Ishikawa (cell line): Measurements from ENCODE around the gene RRP36.

ENCODE experiments used
- CEBPB ChIP-seq: IDR thresholded peaks from 2 replicates; pipeline ENCODE4 v1.6.1; 2012
- FOXM1 ChIP-seq: IDR thresholded peaks from 2 replicates; pipeline ENCODE4 v1.6.1; 2012; ENCODE audit warnings: low read depth, borderline replicate concordance
- RAD21 ChIP-seq: IDR thresholded peaks from 2 replicates; pipeline ENCODE4 v1.6.1; 2012; ENCODE audit warnings: low read depth
- TAF1 ChIP-seq: IDR thresholded peaks from 2 replicates; pipeline ENCODE4 v1.6.1; 2012; ENCODE audit warnings: low read depth, mild to moderate bottlenecking
- TCF12 ChIP-seq: IDR thresholded peaks from 2 replicates; pipeline ENCODE4 v1.6.1; 2012; ENCODE audit warnings: low read depth
- TF ChIP-seq, protein P1 (sequence below): IDR thresholded peaks from 2 replicates; pipeline ENCODE4 v1.6.1; 2012; ENCODE audit warnings: low read depth, mild to moderate bottlenecking
- TF ChIP-seq, protein P2 (sequence below): IDR thresholded peaks from 2 replicates; pipeline ENCODE4 v1.6.1; 2012

DNA sequence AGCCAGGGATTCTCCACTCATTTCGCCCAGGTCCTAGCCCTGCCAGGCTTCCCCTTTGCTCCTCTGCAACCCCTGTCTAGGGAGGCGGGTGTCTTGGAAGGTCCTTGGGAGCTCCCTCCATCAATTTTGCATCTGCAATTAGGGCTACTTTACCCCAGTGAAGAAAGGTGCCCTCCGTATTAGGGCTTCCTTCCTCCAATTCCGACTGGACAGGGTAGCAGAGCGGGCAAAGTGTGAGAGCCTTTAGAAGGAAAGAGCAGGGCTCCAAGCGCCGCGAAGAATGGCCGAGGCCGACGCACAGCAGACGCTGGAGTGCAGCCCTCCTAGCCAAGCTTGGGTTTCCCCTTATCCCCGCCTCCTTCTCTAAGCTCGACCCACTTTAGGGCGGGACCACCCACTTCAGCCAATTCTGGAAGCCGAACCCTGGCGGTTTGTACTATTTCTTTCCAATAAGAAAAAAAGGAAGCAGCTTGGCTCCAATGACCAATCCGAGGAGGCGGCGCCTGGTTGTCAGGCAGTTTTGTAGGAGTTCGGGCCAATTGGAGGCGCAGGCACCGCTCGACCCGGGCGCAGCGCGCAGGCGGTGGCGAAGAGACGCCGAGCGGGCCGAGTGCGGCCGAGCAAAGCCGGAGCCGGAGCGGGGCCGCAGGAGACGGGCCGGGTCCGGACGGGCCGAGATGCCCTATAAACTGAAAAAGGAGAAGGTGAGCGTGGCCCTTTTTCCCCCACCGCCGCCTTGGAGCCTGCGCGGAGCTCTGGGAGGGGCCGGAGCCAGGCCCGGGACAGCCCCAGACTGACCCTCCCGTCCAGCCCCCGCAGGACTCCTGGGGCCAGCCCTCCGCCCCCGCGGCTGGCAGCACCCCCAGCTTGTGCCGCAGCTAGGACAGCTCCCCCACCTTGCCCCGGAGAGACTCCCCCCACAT is 37.2 kb upstream of the RRP36 start, which contains the start of gene PPP2R5D:
- TF ChIP-seq CEBPB: no peak
- TF ChIP-seq RAD21: no peak
- TF ChIP-seq, protein P1, sequence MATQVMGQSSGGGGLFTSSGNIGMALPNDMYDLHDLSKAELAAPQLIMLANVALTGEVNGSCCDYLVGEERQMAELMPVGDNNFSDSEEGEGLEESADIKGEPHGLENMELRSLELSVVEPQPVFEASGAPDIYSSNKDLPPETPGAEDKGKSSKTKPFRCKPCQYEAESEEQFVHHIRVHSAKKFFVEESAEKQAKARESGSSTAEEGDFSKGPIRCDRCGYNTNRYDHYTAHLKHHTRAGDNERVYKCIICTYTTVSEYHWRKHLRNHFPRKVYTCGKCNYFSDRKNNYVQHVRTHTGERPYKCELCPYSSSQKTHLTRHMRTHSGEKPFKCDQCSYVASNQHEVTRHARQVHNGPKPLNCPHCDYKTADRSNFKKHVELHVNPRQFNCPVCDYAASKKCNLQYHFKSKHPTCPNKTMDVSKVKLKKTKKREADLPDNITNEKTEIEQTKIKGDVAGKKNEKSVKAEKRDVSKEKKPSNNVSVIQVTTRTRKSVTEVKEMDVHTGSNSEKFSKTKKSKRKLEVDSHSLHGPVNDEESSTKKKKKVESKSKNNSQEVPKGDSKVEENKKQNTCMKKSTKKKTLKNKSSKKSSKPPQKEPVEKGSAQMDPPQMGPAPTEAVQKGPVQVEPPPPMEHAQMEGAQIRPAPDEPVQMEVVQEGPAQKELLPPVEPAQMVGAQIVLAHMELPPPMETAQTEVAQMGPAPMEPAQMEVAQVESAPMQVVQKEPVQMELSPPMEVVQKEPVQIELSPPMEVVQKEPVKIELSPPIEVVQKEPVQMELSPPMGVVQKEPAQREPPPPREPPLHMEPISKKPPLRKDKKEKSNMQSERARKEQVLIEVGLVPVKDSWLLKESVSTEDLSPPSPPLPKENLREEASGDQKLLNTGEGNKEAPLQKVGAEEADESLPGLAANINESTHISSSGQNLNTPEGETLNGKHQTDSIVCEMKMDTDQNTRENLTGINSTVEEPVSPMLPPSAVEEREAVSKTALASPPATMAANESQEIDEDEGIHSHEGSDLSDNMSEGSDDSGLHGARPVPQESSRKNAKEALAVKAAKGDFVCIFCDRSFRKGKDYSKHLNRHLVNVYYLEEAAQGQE: no peak
- TF ChIP-seq TCF12: no peak
- TF ChIP-seq, protein P2, sequence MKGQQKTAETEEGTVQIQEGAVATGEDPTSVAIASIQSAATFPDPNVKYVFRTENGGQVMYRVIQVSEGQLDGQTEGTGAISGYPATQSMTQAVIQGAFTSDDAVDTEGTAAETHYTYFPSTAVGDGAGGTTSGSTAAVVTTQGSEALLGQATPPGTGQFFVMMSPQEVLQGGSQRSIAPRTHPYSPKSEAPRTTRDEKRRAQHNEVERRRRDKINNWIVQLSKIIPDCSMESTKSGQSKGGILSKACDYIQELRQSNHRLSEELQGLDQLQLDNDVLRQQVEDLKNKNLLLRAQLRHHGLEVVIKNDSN: no peak
- no peak for TF ChIP-seq FOXM1
- TF ChIP-seq TAF1: peak; percentile 67
